ENCODE results near the gene GSPT1. TPM values are rescaled to one million over a fixed set of nuclear protein-coding genes. Genes with fewer than 3 reads are reported as not detected.
"Not testable (repeated sequence)": the region's sequence is repeated elsewhere in the genome, so short reads cannot be mapped to it uniquely, and the experiment has no call there.

The GSPT1 gene

GRCh38 chr16:11823645-11824044 lies 92.1 kb downstream of the GSPT1 start:
- H3K36me3 ChIP-seq (ENCODE audit: insufficient read depth, low read length); H3K9ac ChIP-seq (ENCODE audit: low read depth, low read length); H3K4me2 ChIP-seq (ENCODE audit: low read length); H3K9me3 ChIP-seq (replicated peaks; ENCODE audit: low read length); H3K4me1 ChIP-seq (ENCODE audit: control insufficient read depth, insufficient read depth, low read length); H3K4me3 ChIP-seq (ENCODE audit: low read length); H3K27me3 ChIP-seq (ENCODE audit: control insufficient read depth, insufficient read depth, low read length): not testable (repeated sequence)

GRCh38 chr16:11819798-11820197 lies 96.0 kb downstream of the GSPT1 start:
- Histone ChIP-seq H3K4me2 (ENCODE audit: low read length) (no peak overlapping the region), H3K27me3 (ENCODE audit: control insufficient read depth, insufficient read depth, low read length) (no peaks in the 10 kb centered on the region), H3K4me3 (ENCODE audit: low read length) (no peak overlapping the region), H3K9me3 (replicated peaks; ENCODE audit: low read length) (no peaks in the 10 kb centered on the region), H3K36me3 (ENCODE audit: insufficient read depth, low read length) (no peaks in the 10 kb centered on the region), H3K9ac (ENCODE audit: low read depth, low read length) (no peak overlapping the region), H3K4me1 (ENCODE audit: control insufficient read depth, insufficient read depth, low read length) (peaks cover 6% of the 10 kb centered on the region)

GRCh38 chr16:11818970-11819369 lies 96.8 kb downstream of the GSPT1 start:
- not testable (repeated sequence) for H3K9ac ChIP-seq (ENCODE audit: low read depth, low read length); H3K36me3 ChIP-seq (ENCODE audit: insufficient read depth, low read length); H3K4me3 ChIP-seq (ENCODE audit: low read length); H3K9me3 ChIP-seq (replicated peaks; ENCODE audit: low read length); H3K4me1 ChIP-seq (ENCODE audit: control insufficient read depth, insufficient read depth, low read length); H3K4me2 ChIP-seq (ENCODE audit: low read length); H3K27me3 ChIP-seq (ENCODE audit: control insufficient read depth, insufficient read depth, low read length)

Small RNA genes within 50 kb of the gene (small RNA-seq; reads per million reads assigned to genes)
- gene AC007216.5 (not detected), gene COX6CP1 (not detected)
